Neural progenitor cell (in vitro differentiated cells): ENCODE results near the gene CLIP2. TPM values are rescaled to one million over a fixed set of nuclear protein-coding genes. Genes with fewer than 3 reads are reported as not detected.
"Not testable (repeated sequence)": the region's sequence is repeated elsewhere in the genome, so short reads cannot be mapped to it uniquely, and the experiment has no call there.

Source experiments
- DNase-seq: peaks from one replicate; pipeline ENCODE4 v3.0.0-alpha.2; 2016; ENCODE audit warnings: low spot score
- H2AFZ ChIP-seq: fragments of 200-600 bp; sonication (generic); replicated peaks from 2 replicates; pipeline ENCODE4 v1.6.1; 2016; ENCODE audit warnings: antibody characterized with exemption
- H3F3A ChIP-seq: fragments of 200-600 bp; sonication (generic); 2 replicates; pipeline ENCODE4 v1.6.1; 2016; ENCODE audit warnings: antibody characterized with exemption, low read depth
- H3K27ac ChIP-seq: fragments of 200-600 bp; sonication (generic); 2 replicates; pipeline ENCODE4 v1.5.1; 2016; ENCODE audit warnings: mild to moderate bottlenecking
- H3K27me3 ChIP-seq: fragments of 200-600 bp; sonication (generic); 2 replicates; pipeline ENCODE4 v1.6.1; 2016; ENCODE audit warnings: mild to moderate bottlenecking, moderate library complexity
- H3K36me3 ChIP-seq: fragments of 200-600 bp; sonication (generic); 2 replicates; pipeline ENCODE4 v1.5.1; 2016
- H3K4me1 ChIP-seq: fragments of 200-600 bp; sonication (generic); 2 replicates; pipeline ENCODE4 v1.6.1; 2016; ENCODE audit warnings: mixed run types
- H3K4me2 ChIP-seq: fragments of 200-600 bp; sonication (generic); 2 replicates; pipeline ENCODE4 v1.6.1; 2016
- H3K4me3 ChIP-seq: fragments of 200-600 bp; sonication (generic); 2 replicates; pipeline ENCODE4 v1.5.1; 2016
- H3K79me2 ChIP-seq: fragments of 200-600 bp; sonication (generic); 2 replicates; pipeline ENCODE4 v1.6.1; 2016; ENCODE audit warnings: low read depth
- H3K9ac ChIP-seq: fragments of 200-600 bp; sonication (generic); 2 replicates; pipeline ENCODE4 v1.6.1; 2016
- H3K9me3 ChIP-seq: fragments of 200-600 bp; sonication (generic); 2 replicates; pipeline ENCODE4 v1.5.1; 2016; ENCODE audit warnings: low read depth
- H4K20me1 ChIP-seq: fragments of 200-600 bp; sonication (generic); 2 replicates; pipeline ENCODE4 v1.6.1; 2016; ENCODE audit warnings: low read depth
- H3K27ac Mint-ChIP-seq: 3 replicates; pipeline ENCODE4 v1.8.0; 2021; ENCODE audit warnings: mixed read lengths
- H3K27me3 Mint-ChIP-seq: 2 replicates; pipeline ENCODE4 v1.8.0; 2022; ENCODE audit warnings: low read depth, mild to moderate bottlenecking, inconsistent platforms, moderate library complexity, mixed read lengths; ENCODE audit not compliant: insufficient read depth
- H3K36me3 Mint-ChIP-seq: 3 replicates; pipeline ENCODE4 v1.8.0; 2021; ENCODE audit warnings: mixed read lengths
- H3K4me1 Mint-ChIP-seq: 3 replicates; pipeline ENCODE4 v1.8.0; 2021; ENCODE audit warnings: mixed read lengths
- H3K4me3 Mint-ChIP-seq: 3 replicates; pipeline ENCODE4 v1.8.0; 2021; ENCODE audit warnings: mild to moderate bottlenecking, moderate library complexity, mixed read lengths
- H3K9me3 Mint-ChIP-seq: 3 replicates; pipeline ENCODE4 v1.8.0; 2020; ENCODE audit warnings: mixed read lengths
- CTCF ChIP-seq: fragments of 200-600 bp; sonication (generic); IDR thresholded peaks from 2 replicates; pipeline ENCODE4 v1.5.1; 2017; ENCODE audit warnings: antibody characterized with exemption, mild to moderate bottlenecking
- EZH2 ChIP-seq: fragments of 200-600 bp; sonication (generic); IDR thresholded peaks from 2 replicates; pipeline ENCODE4 v1.6.1; 2017; ENCODE audit warnings: antibody characterized with exemption, mild to moderate bottlenecking, moderate library complexity
- EZH2phosphoT487 ChIP-seq: fragments of 200-600 bp; sonication (generic); IDR thresholded peaks from 2 replicates; pipeline ENCODE4 v1.6.1; 2017; ENCODE audit warnings: antibody characterized with exemption
- total RNA-seq: library from RNA; depleted of rRNA; stranded (reverse); fragments of >200 nt; gene quantifications from 2 replicates; pipeline ENCODE4 v1.2.3, GENCODE V29; 2015; ENCODE audit warnings: low replicate concordance

Gene CLIP2
- total RNA-seq, 1 donor from 2014 or later, result 7.5 TPM

- Histone ChIP-seq H3K9me3 (no peaks in the 10 kb centered on the region), H3F3A (peaks cover 11% of the 10 kb centered on the region), H3K27me3 (no peaks in the 10 kb centered on the region), H3K4me1 (peaks cover 10% of the 10 kb centered on the region), H4K20me1 (no peaks in the 10 kb centered on the region), H3K79me2 (peaks cover 49% of the 10 kb centered on the region), H3K27ac (no peak overlapping the region), H3K4me2 (peak overlapping the region; percentile 81), H3K36me3 (no peaks in the 10 kb centered on the region), H3K4me3 (peak overlapping the region; percentile 82), H2AFZ (peak overlapping the region; percentile 85), H3K9ac (peak overlapping the region; percentile 59)
- Mint-ChIP-seq H3K4me3 (peak overlapping the region; percentile 95), H3K27me3 (peaks cover 4% of the 10 kb centered on the region), H3K9me3 (no peaks in the 10 kb centered on the region), H3K27ac (peak overlapping the region; percentile 93), H3K36me3 (peaks cover 13% of the 10 kb centered on the region), H3K4me1 (peaks cover 14% of the 10 kb centered on the region)
- no peak for DNase-seq
- TF ChIP-seq EZH2phosphoT487, result no peak
- TF ChIP-seq EZH2, result no peak
- no peak for TF ChIP-seq CTCF
Observed at GRCh38 chr7:74254858-74255379, 34.3 kb upstream of the CLIP2 start.

GRCh38 chr7:74255461-74255860 lies 33.7 kb upstream of the CLIP2 start:
- H4K20me1 ChIP-seq, H3K9me3 ChIP-seq, H3K9me3 Mint-ChIP-seq, H3K27me3 Mint-ChIP-seq, H3K27ac ChIP-seq, H3K27ac Mint-ChIP-seq, H3K36me3 ChIP-seq, H3K9ac ChIP-seq, H2AFZ ChIP-seq, H3K36me3 Mint-ChIP-seq, DNase-seq, H3K27me3 ChIP-seq: not testable (repeated sequence)
- H3K4me1 ChIP-seq, result peaks cover 10% of the 10 kb centered on the region
- peak overlapping the region; percentile 95 for H3K4me3 Mint-ChIP-seq
- peaks cover 45% of the 10 kb centered on the region for H3K79me2 ChIP-seq
- H3F3A ChIP-seq, result peaks cover 11% of the 10 kb centered on the region
- H3K4me1 Mint-ChIP-seq, result peaks cover 15% of the 10 kb centered on the region
- peak overlapping the region; percentile 81 for H3K4me2 ChIP-seq
- H3K4me3 ChIP-seq, result peak overlapping the region; percentile 82

DNA sequence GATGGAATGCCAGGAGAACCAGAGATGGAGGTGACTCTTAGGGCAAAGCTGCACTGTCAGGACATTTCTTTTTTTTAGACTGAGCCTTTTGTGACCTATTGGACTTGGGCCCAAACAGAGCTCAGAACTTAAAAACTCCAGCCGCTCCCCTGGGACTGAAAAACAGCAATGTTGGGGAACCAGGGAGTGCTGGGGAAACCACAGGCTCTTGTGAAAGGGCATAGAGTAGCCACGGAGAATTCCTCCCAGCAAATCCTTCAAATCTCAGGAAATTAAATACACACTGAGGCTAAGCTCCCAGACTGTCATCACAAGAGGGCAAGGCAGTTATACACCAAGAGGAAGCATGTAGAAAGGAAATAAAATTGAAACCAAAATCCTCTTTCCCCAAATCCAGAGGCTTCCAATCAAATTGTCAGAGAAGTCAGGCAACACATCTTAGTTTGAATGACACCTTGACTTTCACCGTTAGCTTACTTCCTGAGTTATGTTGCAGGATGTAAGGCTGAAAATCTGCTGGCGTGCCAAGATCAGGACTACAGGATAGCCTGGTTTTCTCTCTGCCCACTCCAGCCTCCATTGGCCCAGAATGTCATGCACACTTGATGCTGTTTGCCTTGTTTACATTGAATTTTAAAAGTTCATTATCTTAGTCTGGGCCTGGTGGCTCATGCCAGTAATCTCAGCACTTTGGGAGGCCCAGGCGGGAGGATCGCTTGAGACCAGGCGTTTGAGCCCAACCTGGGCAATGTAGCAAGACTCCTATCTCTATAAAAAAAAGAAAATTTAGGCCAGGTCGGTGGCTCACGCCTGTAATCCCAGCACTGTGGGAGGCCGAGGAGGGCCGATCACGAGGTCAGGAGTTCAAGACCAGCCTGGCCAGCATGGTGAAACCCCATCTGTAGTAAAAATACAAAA lies 32.5 kb upstream of the CLIP2 start:
- Histone ChIP-seq H3K36me3 (no peaks in the 10 kb centered on the region), H2AFZ (no peak overlapping the region), H3K4me3 (no peak overlapping the region), H3K79me2 (peaks cover 34% of the 10 kb centered on the region), H3K27me3 (no peaks in the 10 kb centered on the region), H3F3A (peaks cover 11% of the 10 kb centered on the region), H3K9me3 (no peaks in the 10 kb centered on the region), H3K27ac (no peak overlapping the region), H3K4me2 (no peak overlapping the region), H4K20me1 (no peaks in the 10 kb centered on the region), H3K4me1 (peaks cover 10% of the 10 kb centered on the region), H3K9ac (no peak overlapping the region)
- H3K9me3 Mint-ChIP-seq, result no peaks in the 10 kb centered on the region
- H3K36me3 Mint-ChIP-seq, result peaks cover 4% of the 10 kb centered on the region
- DNase-seq, result no peak
- no peak for TF ChIP-seq EZH2
- TF ChIP-seq EZH2phosphoT487, result no peak
- no peak for TF ChIP-seq CTCF
- H3K4me3 Mint-ChIP-seq, result peak overlapping the region; percentile 95
- peaks cover 2% of the 10 kb centered on the region for H3K27me3 Mint-ChIP-seq
- H3K4me1 Mint-ChIP-seq, result peaks cover 15% of the 10 kb centered on the region
- no peak overlapping the region for H3K27ac Mint-ChIP-seq

DNA sequence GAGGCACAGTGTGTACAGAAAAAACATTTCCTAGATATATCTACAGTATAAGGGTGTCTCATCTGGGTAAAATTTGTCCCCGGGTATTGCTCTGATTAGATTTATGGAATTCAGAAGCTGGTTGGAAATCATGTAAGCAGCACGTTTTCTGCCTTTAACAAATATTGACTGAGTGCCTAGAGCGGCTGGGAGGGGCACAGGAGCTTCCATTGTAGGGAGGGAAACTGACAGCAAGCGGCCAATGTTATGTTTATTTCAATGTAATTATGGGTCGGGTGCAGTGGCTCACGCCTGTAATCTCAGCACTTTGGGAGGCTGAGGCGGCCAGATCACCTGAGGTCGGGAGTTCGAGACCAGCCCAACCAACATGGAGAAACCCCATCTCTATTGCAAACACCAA lies 30.6 kb upstream of the CLIP2 start:
- Histone ChIP-seq H3K79me2 (peaks cover 18% of the 10 kb centered on the region), H3K4me2 (no peak overlapping the region), H4K20me1 (no peaks in the 10 kb centered on the region), H3K27me3 (no peaks in the 10 kb centered on the region), H3K4me3 (no peak overlapping the region), H3F3A (peaks cover 11% of the 10 kb centered on the region), H3K27ac (no peak overlapping the region), H3K4me1 (no peaks in the 10 kb centered on the region), H3K36me3 (no peaks in the 10 kb centered on the region), H3K9ac (no peak overlapping the region), H2AFZ (no peak overlapping the region), H3K9me3 (no peaks in the 10 kb centered on the region)
- Mint-ChIP-seq H3K4me3 (peak overlapping the region; percentile 21), H3K9me3 (no peaks in the 10 kb centered on the region), H3K27ac (no peak overlapping the region), H3K36me3 (no peaks in the 10 kb centered on the region), H3K4me1 (peaks cover 12% of the 10 kb centered on the region), H3K27me3 (peaks cover 4% of the 10 kb centered on the region)
- no peak for DNase-seq
- TF ChIP-seq EZH2 (no peak), EZH2phosphoT487 (no peak), CTCF (no peak)
